Gastroesophageal sphincter (tissue), 3 donors: ENCODE data around the gene RASL10A.

ENCODE experiments used
- EP300 ChIP-seq: sonication (generic); formaldehyde crosslinking; IDR thresholded peaks from one replicate; pipeline ENCODE4 v1.6.1; 2017; ENCODE audit warnings: antibody characterized with exemption, mild to moderate bottlenecking
- POLR2A ChIP-seq, 2 donors: fragments of 450-650 bp; IDR thresholded peaks; one replicate each; pipeline ENCODE4 v1.6.1; 2017; ENCODE audit warnings: antibody characterized with exemption in 2 of 2, mild to moderate bottlenecking in 2 of 2, moderate library complexity in 1 of 2
- POLR2AphosphoS5 ChIP-seq: sonication (generic); formaldehyde crosslinking; IDR thresholded peaks from one replicate; pipeline ENCODE4 v1.6.1; 2017; ENCODE audit warnings: antibody characterized with exemption
- TF ChIP-seq, protein P1 (sequence below), 4 experiments: fragments of 200-600 bp in 2 of 4; fragments of 450-650 bp in 2 of 4; sonication (generic) in 1 of 4; IDR thresholded peaks; one replicate each; pipeline ENCODE4 v1.5.1; 2017 to 2019; ENCODE audit warnings: antibody characterized with exemption in 4 of 4, mild to moderate bottlenecking in 2 of 4, moderate library complexity in 2 of 4

DNA sequence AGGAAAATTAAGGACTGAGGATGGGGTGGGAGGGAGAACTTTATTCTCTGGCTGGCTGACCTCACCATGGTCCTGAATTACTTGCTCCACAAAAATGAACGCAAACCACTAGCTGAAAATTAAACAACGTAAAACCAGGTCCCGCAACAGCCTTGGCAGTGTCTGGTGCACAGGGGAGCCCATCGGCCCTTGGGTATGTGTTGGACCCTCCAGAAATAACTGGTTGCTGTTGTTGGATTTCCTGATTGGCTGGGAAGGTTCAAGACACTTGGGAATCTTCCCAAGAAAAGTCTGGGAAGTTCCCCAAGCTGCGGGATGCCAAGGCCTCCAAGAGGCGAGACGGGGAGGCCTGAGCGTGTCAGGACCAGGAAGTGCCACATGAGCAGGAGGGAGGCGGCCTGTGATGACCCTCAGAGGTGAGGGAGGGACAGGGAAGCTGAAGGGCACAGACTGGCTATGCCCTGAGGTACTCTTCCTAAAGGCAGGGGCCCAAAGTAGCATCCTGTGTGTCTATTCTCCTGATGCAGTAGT, 10.4 kb upstream of the RASL10A start:
- TF ChIP-seq, protein P1, sequence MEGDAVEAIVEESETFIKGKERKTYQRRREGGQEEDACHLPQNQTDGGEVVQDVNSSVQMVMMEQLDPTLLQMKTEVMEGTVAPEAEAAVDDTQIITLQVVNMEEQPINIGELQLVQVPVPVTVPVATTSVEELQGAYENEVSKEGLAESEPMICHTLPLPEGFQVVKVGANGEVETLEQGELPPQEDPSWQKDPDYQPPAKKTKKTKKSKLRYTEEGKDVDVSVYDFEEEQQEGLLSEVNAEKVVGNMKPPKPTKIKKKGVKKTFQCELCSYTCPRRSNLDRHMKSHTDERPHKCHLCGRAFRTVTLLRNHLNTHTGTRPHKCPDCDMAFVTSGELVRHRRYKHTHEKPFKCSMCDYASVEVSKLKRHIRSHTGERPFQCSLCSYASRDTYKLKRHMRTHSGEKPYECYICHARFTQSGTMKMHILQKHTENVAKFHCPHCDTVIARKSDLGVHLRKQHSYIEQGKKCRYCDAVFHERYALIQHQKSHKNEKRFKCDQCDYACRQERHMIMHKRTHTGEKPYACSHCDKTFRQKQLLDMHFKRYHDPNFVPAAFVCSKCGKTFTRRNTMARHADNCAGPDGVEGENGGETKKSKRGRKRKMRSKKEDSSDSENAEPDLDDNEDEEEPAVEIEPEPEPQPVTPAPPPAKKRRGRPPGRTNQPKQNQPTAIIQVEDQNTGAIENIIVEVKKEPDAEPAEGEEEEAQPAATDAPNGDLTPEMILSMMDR (IDR thresholded peaks at IDR 0.05), result no peak
- TF ChIP-seq POLR2AphosphoS5, result no peak
- TF ChIP-seq POLR2A (IDR thresholded peaks at IDR 0.05), result no peak
- TF ChIP-seq EP300, result no peak
